ENCODE results near the gene ABLIM2.

ABLIM2 gene

GRCh38 chr4:7980036-7980435, 178.6 kb downstream of the ABLIM2 start:
- no peak for TF ChIP-seq CTCF (conservative IDR thresholded peaks at IDR 0.05)
- no peak overlapping the region for H3K27ac ChIP-seq

- TF ChIP-seq CTCF (conservative IDR thresholded peaks at IDR 0.05): no peak
- no peak overlapping the region for H3K27ac ChIP-seq
Measured at GRCh38 chr4:7979652-7979968, 179.0 kb downstream of the ABLIM2 start.

- H3K27ac ChIP-seq: no peak overlapping the region
- no peak for TF ChIP-seq CTCF (conservative IDR thresholded peaks at IDR 0.05)
Measured at GRCh38 chr4:7978907-7979651, 179.5 kb downstream of the ABLIM2 start.

GRCh38 chr4:7978489-7978888, 180.1 kb downstream of the ABLIM2 start:
- no peak overlapping the region for H3K27ac ChIP-seq

GRCh38 chr4:7976634-7977033, 182.0 kb downstream of the ABLIM2 start:
- TF ChIP-seq CTCF (conservative IDR thresholded peaks at IDR 0.05): no peak
- no peak overlapping the region for H3K27ac ChIP-seq

More at GRCh38 chr4:7978489-7978888, 180.1 kb downstream of the ABLIM2 start:
- TF ChIP-seq CTCF (conservative IDR thresholded peaks at IDR 0.05): no peak

- no peak overlapping the region for H3K27ac ChIP-seq
- TF ChIP-seq CTCF (conservative IDR thresholded peaks at IDR 0.05): no peak
Measured at GRCh38 chr4:7976025-7976424, 182.6 kb downstream of the ABLIM2 start.

- no peak overlapping the region for H3K27ac ChIP-seq
- no peak for TF ChIP-seq CTCF (conservative IDR thresholded peaks at IDR 0.05)
Measured at GRCh38 chr4:7974425-7974824, 184.2 kb downstream of the ABLIM2 start.
